Retinal pigment epithelial cell (primary cell): ENCODE measurements around the gene CCNY.

Experiments
- DNase-seq: peaks from one replicate; pipeline ENCODE4 v3.0.0-alpha.2; 2010; ENCODE audit warnings: low read depth
- H3K4me3 ChIP-seq: 2 replicates; pipeline ENCODE4 v1.5.1; 2011; ENCODE audit warnings: mild to moderate bottlenecking, low read length, control low read depth, moderate library complexity
- TF ChIP-seq, protein P1 (sequence below): conservative IDR thresholded peaks from 2 replicates; pipeline ENCODE4 v1.5.1; 2011; ENCODE audit warnings: low read depth, low read length, control low read depth, inconsistent platforms

CCNY gene

GRCh38 chr10:35386594-35387174 is 50.4 kb downstream of the CCNY start:
- TF ChIP-seq, protein P1, sequence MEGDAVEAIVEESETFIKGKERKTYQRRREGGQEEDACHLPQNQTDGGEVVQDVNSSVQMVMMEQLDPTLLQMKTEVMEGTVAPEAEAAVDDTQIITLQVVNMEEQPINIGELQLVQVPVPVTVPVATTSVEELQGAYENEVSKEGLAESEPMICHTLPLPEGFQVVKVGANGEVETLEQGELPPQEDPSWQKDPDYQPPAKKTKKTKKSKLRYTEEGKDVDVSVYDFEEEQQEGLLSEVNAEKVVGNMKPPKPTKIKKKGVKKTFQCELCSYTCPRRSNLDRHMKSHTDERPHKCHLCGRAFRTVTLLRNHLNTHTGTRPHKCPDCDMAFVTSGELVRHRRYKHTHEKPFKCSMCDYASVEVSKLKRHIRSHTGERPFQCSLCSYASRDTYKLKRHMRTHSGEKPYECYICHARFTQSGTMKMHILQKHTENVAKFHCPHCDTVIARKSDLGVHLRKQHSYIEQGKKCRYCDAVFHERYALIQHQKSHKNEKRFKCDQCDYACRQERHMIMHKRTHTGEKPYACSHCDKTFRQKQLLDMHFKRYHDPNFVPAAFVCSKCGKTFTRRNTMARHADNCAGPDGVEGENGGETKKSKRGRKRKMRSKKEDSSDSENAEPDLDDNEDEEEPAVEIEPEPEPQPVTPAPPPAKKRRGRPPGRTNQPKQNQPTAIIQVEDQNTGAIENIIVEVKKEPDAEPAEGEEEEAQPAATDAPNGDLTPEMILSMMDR = no peak
- no peak overlapping the region for H3K4me3 ChIP-seq
- DNase-seq = no peak

GRCh38 chr10:35387768-35388167 is 51.5 kb downstream of the CCNY start:
- no peak for DNase-seq
- TF ChIP-seq, protein P1 = no peak
- H3K4me3 ChIP-seq = no peak overlapping the region

GRCh38 chr10:35388197-35388596 is 51.9 kb downstream of the CCNY start:
- H3K4me3 ChIP-seq = no peak overlapping the region
- TF ChIP-seq, protein P1 = no peak
- DNase-seq = no peak

DNA sequence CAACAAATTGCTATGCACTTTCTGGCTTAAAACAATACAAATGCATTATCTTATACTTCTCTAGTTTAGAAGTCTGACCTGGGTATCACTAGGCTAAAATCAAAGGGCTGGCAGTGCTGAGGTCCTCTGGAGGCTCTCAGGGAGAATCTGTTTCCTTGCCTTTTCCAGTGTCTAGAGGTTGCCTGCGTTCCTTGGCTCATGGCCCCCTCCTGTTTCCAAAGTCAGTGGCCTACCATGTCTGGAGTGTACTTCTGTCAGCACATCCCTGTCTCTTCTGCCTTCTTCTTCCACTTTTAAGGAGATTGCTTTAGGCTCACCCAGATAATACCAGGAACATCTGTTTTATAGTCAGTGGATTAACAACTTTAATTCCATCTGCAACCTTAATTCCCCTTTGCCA is 52.4 kb downstream of the CCNY start:
- no peak overlapping the region for H3K4me3 ChIP-seq
- TF ChIP-seq, protein P1 = no peak
- no peak for DNase-seq

GRCh38 chr10:35390161-35390840 is 54.0 kb downstream of the CCNY start:
- TF ChIP-seq, protein P1 = no peak
- no peak overlapping the region for H3K4me3 ChIP-seq
- no peak for DNase-seq

DNA sequence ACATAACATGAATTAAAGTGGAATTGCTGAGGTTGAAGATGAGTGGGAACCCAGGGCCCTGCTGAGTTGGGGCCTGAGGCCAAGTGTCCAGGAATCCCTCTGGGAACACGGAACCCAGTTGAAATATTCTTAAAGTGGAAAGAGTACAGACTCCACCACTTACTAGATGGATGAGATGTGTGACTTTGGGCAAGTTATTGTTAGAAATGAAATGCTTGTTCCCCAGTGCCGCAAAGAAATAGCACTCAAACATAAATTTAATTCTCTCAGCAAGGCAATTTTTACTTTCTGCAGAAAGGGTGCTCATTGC is 54.5 kb downstream of the CCNY start:
- no peak overlapping the region for H3K4me3 ChIP-seq
- DNase-seq = no peak
- TF ChIP-seq, protein P1 = no peak

- no peak for DNase-seq
- H3K4me3 ChIP-seq = no peak overlapping the region
- TF ChIP-seq, protein P1 = no peak
Measured at GRCh38 chr10:35391153-35391953, 55.0 kb downstream of the CCNY start.
